Endothelial cell of umbilical vein (primary cell): Measurements from ENCODE around the gene TIMP1. TPM values are rescaled to one million over a fixed set of nuclear protein-coding genes. Genes with fewer than 3 reads are reported as not detected.

Experiments
- BruUV-seq: library from RNA; stranded (reverse); fragments of 400-500 nt; replicated peaks from 2 replicates; lab custom pipeline; 2021; lab: Mats Ljungman, UMichigan
- CTCF ChIA-PET: fragments of 300-600, 350-600 bp; sonication (Branson Sonifier 250); formaldehyde crosslinking; loops from one replicate; lab custom pipeline; 2021; ENCODE audit warnings: antibody characterized with exemption, inconsistent platforms; lab: Charles Lee
- POLR2A ChIA-PET: fragments of 300-600, 350-600 bp; sonication (Branson Sonifier 250); formaldehyde crosslinking; loops from one replicate; lab custom pipeline; 2021; ENCODE audit warnings: antibody characterized with exemption, inconsistent platforms; lab: Charles Lee
- DNase-seq: peaks from one replicate; pipeline ENCODE4 v3.0.0-alpha.2; 2011; ENCODE audit warnings: low read depth, low spot score
- FAIRE-seq: peaks from 2 replicates; lab custom pipeline; 2011; peaks lifted over from hg19 to GRCh38; lab: Jason Lieb, UNC
- H2AFZ ChIP-seq: 2 replicates; pipeline ENCODE4 v1.6.0; 2012; ENCODE audit warnings: low read depth, low read length, control low read depth, inconsistent platforms
- H3K27ac ChIP-seq: 2 replicates; pipeline ENCODE4 v1.5.1; 2011; ENCODE audit warnings: low read depth, mild to moderate bottlenecking, control low read depth, low read length, moderate library complexity; ENCODE audit not compliant: insufficient read depth
- H3K27me3 ChIP-seq, 2 experiments: 2 replicates each; pipeline versions ENCODE4 v1.6.0 to v1.6.1; 2011; ENCODE audit warnings: low read length in 2 of 2, mixed read lengths in 1 of 2; ENCODE audit not compliant: control insufficient read depth in 2 of 2, insufficient read depth in 2 of 2
- H3K36me3 ChIP-seq, 2 experiments: 2 replicates in 1 of 2; 3 replicates in 1 of 2; pipeline ENCODE4 v1.5.1; 2011; ENCODE audit warnings: low read length in 2 of 2, mild to moderate bottlenecking in 1 of 2, moderate library complexity in 1 of 2; ENCODE audit not compliant: control insufficient read depth in 2 of 2, insufficient read depth in 2 of 2; ENCODE audit errors: extremely low read depth in 1 of 2
- H3K4me1 ChIP-seq: 3 replicates; pipeline ENCODE4 v1.5.1; 2011; ENCODE audit warnings: mild to moderate bottlenecking, low read length; ENCODE audit not compliant: control insufficient read depth, insufficient read depth; ENCODE audit errors: extremely low read depth
- H3K4me2 ChIP-seq: 2 replicates; pipeline ENCODE4 v1.6.1; 2011; ENCODE audit warnings: low read length, control low read depth, mixed read lengths; ENCODE audit not compliant: insufficient read depth
- H3K4me3 ChIP-seq, 3 experiments: fragments of 200-600 bp in 1 of 3; sonication (generic), shearing (Covaris generic) in 1 of 3; replicated peaks in 1 of 3; 2 replicates each; pipeline ENCODE4 v1.5.1; 2011 to 2016; ENCODE audit warnings: control low read depth in 3 of 3, low read length in 3 of 3, mild to moderate bottlenecking in 2 of 3, inconsistent platforms in 1 of 3, low read depth in 1 of 3, moderate library complexity in 1 of 3; ENCODE audit not compliant: insufficient read depth in 1 of 3
- H3K79me2 ChIP-seq: 2 replicates; pipeline ENCODE4 v1.6.0; 2012; ENCODE audit warnings: low read length, inconsistent platforms; ENCODE audit not compliant: control insufficient read depth, insufficient read depth
- H3K9ac ChIP-seq: replicated peaks from 2 replicates; pipeline ENCODE3; 2011; ENCODE audit warnings: low read length, control low read depth; ENCODE audit not compliant: insufficient read depth; ENCODE audit errors: extremely low read depth
- H3K9me1 ChIP-seq: replicated peaks from 3 replicates; pipeline ENCODE4 v1.6.0; 2011; ENCODE audit warnings: mild to moderate bottlenecking, low read length; ENCODE audit not compliant: control insufficient read depth, insufficient read depth; ENCODE audit errors: extremely low read depth
- H3K9me3 ChIP-seq: replicated peaks from 2 replicates; pipeline ENCODE4 v1.5.1; 2012; ENCODE audit warnings: low read length, inconsistent platforms; ENCODE audit not compliant: control insufficient read depth, insufficient read depth
- H4K20me1 ChIP-seq: replicated peaks from 2 replicates; pipeline ENCODE3; 2011; ENCODE audit warnings: mild to moderate bottlenecking, low read length; ENCODE audit not compliant: control insufficient read depth, insufficient read depth; ENCODE audit errors: extremely low read depth
- EZH2 ChIP-seq: IDR thresholded peaks from 2 replicates; pipeline ENCODE4 v1.6.1; 2012; ENCODE audit warnings: borderline replicate concordance, low read depth, mild to moderate bottlenecking, moderate library complexity, low read length, inconsistent platforms; ENCODE audit not compliant: severe bottlenecking
- FOS ChIP-seq: IDR thresholded peaks from 2 replicates; pipeline ENCODE4 v1.6.1; 2011; ENCODE audit warnings: mild to moderate bottlenecking, low read length, moderate library complexity, borderline replicate concordance; ENCODE audit not compliant: insufficient read depth
- GATA2 ChIP-seq: IDR thresholded peaks from 2 replicates; pipeline ENCODE4 v1.7.0; 2011; ENCODE audit warnings: low read depth, mild to moderate bottlenecking, moderate library complexity, mixed read lengths, low read length; ENCODE audit not compliant: insufficient read length, insufficient read depth
- JUN ChIP-seq: IDR thresholded peaks from 2 replicates; pipeline ENCODE4 v1.6.1; 2011; ENCODE audit warnings: borderline replicate concordance, low read depth; ENCODE audit not compliant: insufficient read length, insufficient read depth
- MYC ChIP-seq: IDR thresholded peaks from one replicate; pipeline ENCODE4 v1.6.1; 2011; ENCODE audit warnings: mild to moderate bottlenecking, low read depth, low read length
- POLR2A ChIP-seq: IDR thresholded peaks from 2 replicates; pipeline ENCODE4 v1.6.1; 2012; ENCODE audit warnings: low read depth, mild to moderate bottlenecking, control low read depth, low read length
- POLR2AphosphoS5 ChIP-seq: IDR thresholded peaks from 2 replicates; pipeline ENCODE4 v1.6.1; 2012; ENCODE audit warnings: low read depth, mild to moderate bottlenecking, control low read depth, low read length, moderate library complexity; ENCODE audit not compliant: insufficient read depth
- dilution Hi-C: fragments of 300-500 bp; cut with MboI; formaldehyde crosslinking; loops from one replicate; pipeline ENCODE4 v1.15.0; 2019; ENCODE audit warnings: low sequenced_read_pairs; ENCODE audit not compliant: extremely low pct_ligation_motif_present
- intact Hi-C: fragments of 100-400 bp; cut with micrococcal nuclease; formaldehyde crosslinking; loops from one replicate; pipeline ENCODE4 v1.10.0; 2022
- polyA plus RNA-seq, 4 experiments: library from polyadenylated mRNA; depleted of rRNA in 3 of 4; stranded (reverse) in 3 of 4; unstranded in 1 of 4; fragments of >200 nt; gene quantifications; 2 replicates each; pipeline versions ENCODE4 v1.2.1 to v1.2.3, GENCODE V29; 2011 to 2012; ENCODE audit warnings: missing spikeins in 1 of 4
- total RNA-seq: library from RNA; stranded (reverse); gene quantifications from 2 replicates; pipeline ENCODE4 v1.2.3, GENCODE V29; 2021
- TF ChIP-seq, protein P1 (sequence below), 2 donors: IDR thresholded peaks; 1 replicate in 1 of 2; 2 replicates in 1 of 2; pipeline ENCODE4 v1.5.1; 2011; ENCODE audit warnings: low read length in 2 of 2, mild to moderate bottlenecking in 2 of 2, moderate library complexity in 2 of 2, control low read depth in 1 of 2, inconsistent platforms in 1 of 2, low read depth in 1 of 2; ENCODE audit not compliant: insufficient read depth in 1 of 2; ENCODE audit errors: extremely low read depth in 1 of 2
- TF ChIP-seq, protein P2 (sequence below): IDR thresholded peaks from 2 replicates; pipeline ENCODE4 v1.6.1; 2011; ENCODE audit not compliant: insufficient read depth, insufficient read length

TIMP1 gene
- total and polyA plus RNA-seq, 2 donors (not counting 3 experiments of a cell fraction or from before 2014, with no cell fraction given), result 124 to 277 TPM

DNA sequence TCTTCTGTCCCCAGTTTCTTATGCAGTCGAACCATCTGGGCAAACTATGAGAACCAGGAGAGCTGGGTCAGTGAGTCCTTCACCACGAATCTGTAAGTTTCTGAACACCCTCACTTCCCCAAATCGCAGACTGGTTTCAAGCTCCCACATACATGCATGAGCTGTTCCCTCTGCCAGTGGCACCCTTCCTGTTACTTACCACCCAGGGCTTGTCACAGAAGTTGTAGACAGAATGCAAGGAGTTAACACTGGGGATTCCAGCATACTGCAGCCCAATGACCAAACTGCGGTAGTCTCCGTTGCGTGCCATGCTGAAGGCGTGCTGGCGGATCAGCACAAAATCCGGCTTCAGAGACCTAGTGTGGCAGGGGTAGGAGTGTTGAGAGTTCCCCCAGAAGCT is 22.8 kb downstream of the TIMP1 start:
- no peak overlapping the region for H3K4me2 ChIP-seq
- no peak overlapping the region for H2AFZ ChIP-seq
- DNase-seq (no peak), FAIRE-seq (no peak)
- peaks cover 0 to 7% of the 10 kb centered on the region in 2 experiments for H3K27me3 ChIP-seq
- TF ChIP-seq FOS (no peak), JUN (no peak), GATA2 (no peak), MYC (no peak), POLR2A (no peak), POLR2AphosphoS5 (no peak), EZH2 (no peak)
- TF ChIP-seq, protein P1, sequence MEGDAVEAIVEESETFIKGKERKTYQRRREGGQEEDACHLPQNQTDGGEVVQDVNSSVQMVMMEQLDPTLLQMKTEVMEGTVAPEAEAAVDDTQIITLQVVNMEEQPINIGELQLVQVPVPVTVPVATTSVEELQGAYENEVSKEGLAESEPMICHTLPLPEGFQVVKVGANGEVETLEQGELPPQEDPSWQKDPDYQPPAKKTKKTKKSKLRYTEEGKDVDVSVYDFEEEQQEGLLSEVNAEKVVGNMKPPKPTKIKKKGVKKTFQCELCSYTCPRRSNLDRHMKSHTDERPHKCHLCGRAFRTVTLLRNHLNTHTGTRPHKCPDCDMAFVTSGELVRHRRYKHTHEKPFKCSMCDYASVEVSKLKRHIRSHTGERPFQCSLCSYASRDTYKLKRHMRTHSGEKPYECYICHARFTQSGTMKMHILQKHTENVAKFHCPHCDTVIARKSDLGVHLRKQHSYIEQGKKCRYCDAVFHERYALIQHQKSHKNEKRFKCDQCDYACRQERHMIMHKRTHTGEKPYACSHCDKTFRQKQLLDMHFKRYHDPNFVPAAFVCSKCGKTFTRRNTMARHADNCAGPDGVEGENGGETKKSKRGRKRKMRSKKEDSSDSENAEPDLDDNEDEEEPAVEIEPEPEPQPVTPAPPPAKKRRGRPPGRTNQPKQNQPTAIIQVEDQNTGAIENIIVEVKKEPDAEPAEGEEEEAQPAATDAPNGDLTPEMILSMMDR (IDR thresholded peaks at IDR 0.05; ENCODE audit: extremely low read depth in 1 of 2, insufficient read depth in 1 of 2, low read depth in 1 of 2, low read length in 2 of 2), result no peak
- TF ChIP-seq, protein P2, sequence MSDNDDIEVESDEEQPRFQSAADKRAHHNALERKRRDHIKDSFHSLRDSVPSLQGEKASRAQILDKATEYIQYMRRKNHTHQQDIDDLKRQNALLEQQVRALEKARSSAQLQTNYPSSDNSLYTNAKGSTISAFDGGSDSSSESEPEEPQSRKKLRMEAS, result no peak
- CTCF ChIA-PET, result no interaction called here
- H3K4me3 ChIP-seq, result no peak overlapping the region
- BruUV-seq, result no TSS peak
- H3K27ac ChIP-seq, result no peak overlapping the region
- dilution Hi-C loops, result no loop called here
- H4K20me1 ChIP-seq, result no peaks in the 10 kb centered on the region
- H3K9me1 ChIP-seq, result no peaks in the 10 kb centered on the region
- H3K36me3 ChIP-seq, result no peaks in the 10 kb centered on the region
- H3K79me2 ChIP-seq, result no peaks in the 10 kb centered on the region
- POLR2A ChIA-PET, result no interaction called here
- intact Hi-C loops, result no loop called here
- H3K9me3 ChIP-seq, result no peaks in the 10 kb centered on the region
- H3K9ac ChIP-seq, result no peak overlapping the region
- no peaks in the 10 kb centered on the region for H3K4me1 ChIP-seq
